Measurements from ENCODE around the gene TBC1D14. TPM values are rescaled to one million over a fixed set of nuclear protein-coding genes. Genes with fewer than 3 reads are reported as not detected.

TBC1D14 gene
- total and polyA plus RNA-seq, 9 of the 15 experiments (the other 6 are each of a cell fraction or from before 2014, with no cell fraction given) = 2.1 to 59.6 (median 44.8) TPM

- TF ChIP-seq PRMT5 (CRISPR knock-in tag; IDR thresholded peaks at IDR 0.05) = no peak
- 0 out of 2 replicates have a peak, but pooled peaks have one; percentile 74 for TF ChIP-seq SRSF3 (IDR thresholded peaks at IDR 0.05; ENCODE audit: insufficient read depth, low read length)
- no peak for TF ChIP-seq MXI1 (IDR thresholded peaks at IDR 0.05; ENCODE audit: low read depth, low read length)
- no peak for TF ChIP-seq PREB (CRISPR knock-in tag; IDR thresholded peaks at IDR 0.05)
- no peak for TF ChIP-seq CBX8 (IDR thresholded peaks at IDR 0.05; ENCODE audit: borderline replicate concordance, extremely low read depth, low read depth, low read length, poor library complexity, severe bottlenecking)
- peak in 1 of 2 experiments; percentile 64; a peak in 2 of 4 replicates for TF ChIP-seq TEAD1 (CRISPR knock-in tag; IDR thresholded peaks at IDR 0.05)
- peak; percentile 99 for TF ChIP-seq RBFOX2 (IDR thresholded peaks at IDR 0.05; ENCODE audit: low read depth, low read length)
- TF ChIP-seq C11orf30 (IDR thresholded peaks at IDR 0.05; ENCODE audit: low read depth) = no peak; the same call in 1 of the 2 replicates
- no peak for TF ChIP-seq HSF4 (CRISPR knock-in tag; IDR thresholded peaks at IDR 0.05; ENCODE audit: borderline replicate concordance)
- no peak for TF ChIP-seq HOMEZ (CRISPR knock-in tag; IDR thresholded peaks at IDR 0.05)
- no peak for TF ChIP-seq HIVEP1 (CRISPR knock-in tag; IDR thresholded peaks at IDR 0.05)
- no peak for TF ChIP-seq TAL1 (IDR thresholded peaks at IDR 0.05)
- TF ChIP-seq REST (IDR thresholded peaks at IDR 0.05; ENCODE audit: borderline replicate concordance) = no peak
- peak; percentile 51; the same call in 1 of the 2 replicates for TF ChIP-seq REST (CRISPR knock-in tag; IDR thresholded peaks at IDR 0.05; ENCODE audit: low read depth)
- no peak for TF ChIP-seq ZNF431 (CRISPR knock-in tag; IDR thresholded peaks at IDR 0.05)
- TF ChIP-seq WHSC1 (IDR thresholded peaks at IDR 0.05; ENCODE audit: low read length) = no peak
- TF ChIP-seq EP300 (IDR thresholded peaks at IDR 0.05; ENCODE audit: low read length) = no peak
Observed at GRCh38 chr4:7067452-7068278, 158.0 kb downstream of the TBC1D14 start, which contains the start of gene GRPEL1 (continued).

Measured in K562 (cell line).